H9 (cell line): ENCODE measurements around the gene CBFA2T2. TPM values are rescaled to one million over a fixed set of nuclear protein-coding genes. Genes with fewer than 3 reads are reported as not detected.

Experiments
- DNase-seq: peaks from one replicate; pipeline ENCODE4 v3.0.0-alpha.2; 2017
- H2AFZ ChIP-seq: one replicate; pipeline ENCODE4 v1.6.1; 2013; ENCODE audit warnings: mild to moderate bottlenecking, low read length, control low read depth, moderate library complexity
- H2AK5ac ChIP-seq: 2 replicates; pipeline ENCODE4 v1.6.1; 2013; ENCODE audit warnings: low read length, control low read depth, mixed read lengths; ENCODE audit not compliant: insufficient read length
- H2BK120ac ChIP-seq: one replicate; pipeline ENCODE4 v1.6.1; 2013; ENCODE audit warnings: low read depth, mild to moderate bottlenecking, low read length, control low read depth, inconsistent platforms; ENCODE audit not compliant: poor library complexity, severe bottlenecking
- H2BK12ac ChIP-seq: 2 replicates; pipeline ENCODE4 v1.6.1; 2013; ENCODE audit warnings: low read length, control low read depth, mixed read lengths, low read depth; ENCODE audit not compliant: insufficient read length
- H2BK15ac ChIP-seq: 2 replicates; pipeline ENCODE4 v1.6.1; 2013; ENCODE audit warnings: low read depth, low read length, control low read depth
- H2BK20ac ChIP-seq: one replicate; pipeline ENCODE4 v1.6.1; 2013; ENCODE audit warnings: low read depth, mild to moderate bottlenecking, low read length, control low read depth, inconsistent platforms; ENCODE audit not compliant: poor library complexity, severe bottlenecking
- H2BK5ac ChIP-seq: 2 replicates; pipeline ENCODE4 v1.6.1; 2013; ENCODE audit warnings: low read length, control low read depth, mixed read lengths; ENCODE audit not compliant: insufficient read length
- H3K14ac ChIP-seq: 2 replicates; pipeline ENCODE4 v1.6.1; 2013; ENCODE audit warnings: low read length, control low read depth; ENCODE audit not compliant: insufficient read depth
- H3K18ac ChIP-seq: 2 replicates; pipeline ENCODE4 v1.6.1; 2013; ENCODE audit warnings: low read depth, mild to moderate bottlenecking, mixed read lengths, low read length, control low read depth; ENCODE audit not compliant: insufficient read length
- H3K23ac ChIP-seq: 2 replicates; pipeline ENCODE4 v1.6.1; 2013; ENCODE audit warnings: low read length, control low read depth, mixed read lengths, low read depth; ENCODE audit not compliant: insufficient read length
- H3K23me2 ChIP-seq: 2 replicates; pipeline ENCODE4 v1.6.1; 2013; ENCODE audit warnings: low read depth, mild to moderate bottlenecking, mixed read lengths, low read length, control low read depth; ENCODE audit not compliant: insufficient read length, poor library complexity, severe bottlenecking
- H3K27ac ChIP-seq: 2 replicates; pipeline ENCODE4 v1.5.1; 2013; ENCODE audit warnings: low read length, control low read depth, mixed read lengths, low read depth; ENCODE audit not compliant: insufficient read length
- H3K27me3 ChIP-seq: 2 replicates; pipeline ENCODE4 v1.6.1; 2013; ENCODE audit warnings: low read length, control low read depth, inconsistent platforms; ENCODE audit not compliant: insufficient read depth
- H3K4ac ChIP-seq: 2 replicates; pipeline ENCODE4 v1.6.1; 2013; ENCODE audit warnings: low read depth, mild to moderate bottlenecking, control low read depth, inconsistent platforms, low read length, moderate library complexity
- H3K4me1 ChIP-seq: 2 replicates; pipeline ENCODE4 v1.6.1; 2013; ENCODE audit warnings: low read length, control low read depth, inconsistent platforms; ENCODE audit not compliant: insufficient read depth
- H3K4me2 ChIP-seq: 2 replicates; pipeline ENCODE4 v1.6.1; 2013; ENCODE audit warnings: low read length, control low read depth, mixed read lengths; ENCODE audit not compliant: insufficient read length, insufficient read depth
- H3K56ac ChIP-seq: 2 replicates; pipeline ENCODE4 v1.6.1; 2013; ENCODE audit warnings: low read depth, mild to moderate bottlenecking, mixed read lengths, low read length, control low read depth; ENCODE audit not compliant: insufficient read length
- H3K79me1 ChIP-seq: 2 replicates; pipeline ENCODE4 v1.6.1; 2013; ENCODE audit warnings: low read depth, mild to moderate bottlenecking, moderate library complexity, low read length, control low read depth, inconsistent platforms; ENCODE audit not compliant: insufficient read depth, poor library complexity, severe bottlenecking
- H3K79me2 ChIP-seq: 2 replicates; pipeline ENCODE4 v1.6.1; 2013; ENCODE audit warnings: low read length, control low read depth, inconsistent platforms; ENCODE audit not compliant: insufficient read depth
- H3K9ac ChIP-seq: 2 replicates; pipeline ENCODE4 v1.6.1; 2013; ENCODE audit warnings: low read length, control low read depth, mixed read lengths; ENCODE audit not compliant: insufficient read length; ENCODE audit errors: extremely low read depth
- H3K9me3 ChIP-seq: one replicate; pipeline ENCODE4 v1.6.1; 2013; ENCODE audit warnings: low read depth, low read length, inconsistent platforms; ENCODE audit not compliant: control insufficient read depth
- H3T11ph ChIP-seq: one replicate; pipeline ENCODE4 v1.6.1; 2013; ENCODE audit warnings: mild to moderate bottlenecking, low read length, control low read depth, inconsistent platforms
- H4K20me1 ChIP-seq: one replicate; pipeline ENCODE4 v1.6.1; 2013; ENCODE audit not compliant: control insufficient read depth, insufficient read length, insufficient read depth
- H4K5ac ChIP-seq: 2 replicates; pipeline ENCODE4 v1.6.1; 2013; ENCODE audit warnings: low read depth, mild to moderate bottlenecking, mixed read lengths, low read length, control low read depth; ENCODE audit not compliant: insufficient read length
- H4K8ac ChIP-seq: replicated peaks from 2 replicates; pipeline ENCODE4 v1.6.1; 2013; ENCODE audit warnings: low read length, control low read depth, mixed read lengths, low read depth; ENCODE audit not compliant: insufficient read length
- H4K91ac ChIP-seq: 2 replicates; pipeline ENCODE4 v1.6.1; 2013; ENCODE audit warnings: low read depth, mild to moderate bottlenecking, moderate library complexity, mixed read lengths, low read length, control low read depth; ENCODE audit not compliant: insufficient read length
- H3K27ac Mint-ChIP-seq, 3 experiments: 2 replicates in 2 of 3; 3 replicates in 1 of 3; pipeline ENCODE4 v1.8.0; 2020 to 2021; ENCODE audit warnings: mixed read lengths in 3 of 3, mild to moderate bottlenecking in 1 of 3, moderate library complexity in 1 of 3
- H3K27me3 Mint-ChIP-seq: 2 replicates; pipeline ENCODE4 v1.8.0; 2021; ENCODE audit warnings: low read depth, mild to moderate bottlenecking, moderate library complexity, mixed read lengths
- H3K36me3 Mint-ChIP-seq, 3 experiments: 2 replicates in 2 of 3; 3 replicates in 1 of 3; pipeline ENCODE4 v1.8.0; 2020 to 2021; ENCODE audit warnings: low read depth in 3 of 3, mixed read lengths in 3 of 3; ENCODE audit not compliant: insufficient read depth in 1 of 3
- H3K4me1 Mint-ChIP-seq, 2 experiments: 2 replicates each; pipeline ENCODE4 v1.8.0; 2020; ENCODE audit warnings: mixed read lengths in 2 of 2
- H3K4me3 Mint-ChIP-seq, 2 experiments: 2 replicates in 1 of 2; 3 replicates in 1 of 2; pipeline ENCODE4 v1.8.0; 2020 to 2021; ENCODE audit warnings: mild to moderate bottlenecking in 2 of 2, mixed read lengths in 2 of 2, moderate library complexity in 1 of 2
- H3K9me3 Mint-ChIP-seq, 2 experiments: 2 replicates in 1 of 2; 3 replicates in 1 of 2; pipeline ENCODE4 v1.8.0; 2020; ENCODE audit warnings: mild to moderate bottlenecking in 2 of 2, mixed read lengths in 2 of 2, moderate library complexity in 1 of 2
- CTCF ChIP-seq: fragments of 200-600 bp; sonication (generic); conservative IDR thresholded peaks from 3 replicates; pipeline ENCODE4 v1.8.0; 2021; ENCODE audit warnings: antibody characterized with exemption, mild to moderate bottlenecking
- WGBS: extraction: QIAGEN DNeasy Blood & Tissue Kit; methylation state at CpG from one replicate; pipeline ENCODE4 v1.1.7; 2013; ENCODE audit warnings: missing lambda C conversion rate, low lambda C conversion rate, mixed read lengths; ENCODE audit not compliant: insufficient read length; ENCODE audit errors: extremely low coverage; 5-methylcytosine and 5-hydroxymethylcytosine counted together
- total RNA-seq: library from RNA; stranded (reverse); gene quantifications from 2 replicates; pipeline ENCODE4 v1.2.1, GENCODE V29; 2021

Gene CBFA2T2
- total RNA-seq, 1 experiment from 2014 or later, result 11.2 TPM

GRCh38 chr20:33671573-33672288 is 181.8 kb downstream of the CBFA2T2 start:
- Histone ChIP-seq H4K5ac (no peak overlapping the region), H3K4me1 (peaks cover 4% of the 10 kb centered on the region; the same call in 1 of the 2 replicates), H2BK12ac (no peak overlapping the region), H3K4ac (no peak overlapping the region), H2BK20ac (no peak overlapping the region), H2BK5ac (no peak overlapping the region), H2AFZ (no peak overlapping the region), H4K20me1 (no peaks in the 10 kb centered on the region), H3K4me2 (no peak overlapping the region), H3K27me3 (no peaks in the 10 kb centered on the region), H3K27ac (no peak overlapping the region), H3K9me3 (no peaks in the 10 kb centered on the region), H3K23ac (no peak overlapping the region), H3K79me2 (no peaks in the 10 kb centered on the region), H4K91ac (no peak overlapping the region), H3K18ac (no peak overlapping the region), H3K56ac (no peak overlapping the region), H4K8ac (no peak overlapping the region), H3K79me1 (no peaks in the 10 kb centered on the region), H2BK120ac (no peak overlapping the region), H3K14ac (no peak overlapping the region), H3K9ac (no peak overlapping the region), H2AK5ac (no peak overlapping the region), H3K23me2 (peaks cover 25% of the 10 kb centered on the region), H3T11ph (no peak overlapping the region), H2BK15ac (no peak overlapping the region)
- TF ChIP-seq CTCF, result no peak
- peaks cover 30% of the 10 kb centered on the region in 2 experiments for H3K4me1 Mint-ChIP-seq
- H3K27ac Mint-ChIP-seq, result peak overlapping the region in 2 of 3 experiments; percentile 25 to 71; a peak in 2 of 7 replicates
- H3K9me3 Mint-ChIP-seq, result no peaks in the 10 kb centered on the region; a peak in 1 of 5 replicates
- no CpG with 5 or more reads among the region's 8 CpGs for WGBS
- H3K36me3 Mint-ChIP-seq, result peaks cover 26 to 50% (median 42%) of the 10 kb centered on the region in 3 experiments; a peak in 6 of 7 replicates
- no peak for DNase-seq
- peaks cover 2% of the 10 kb centered on the region for H3K27me3 Mint-ChIP-seq
- H3K4me3 Mint-ChIP-seq, result peak overlapping the region; percentile 87 to 90; a peak in 4 of 5 replicates
